Measurements from ENCODE around the gene MAN1A1.

MAN1A1 gene

GRCh38 chr6:119137194-119138072, 212.1 kb downstream of the MAN1A1 start:
- DNase-seq = no peak

DNA sequence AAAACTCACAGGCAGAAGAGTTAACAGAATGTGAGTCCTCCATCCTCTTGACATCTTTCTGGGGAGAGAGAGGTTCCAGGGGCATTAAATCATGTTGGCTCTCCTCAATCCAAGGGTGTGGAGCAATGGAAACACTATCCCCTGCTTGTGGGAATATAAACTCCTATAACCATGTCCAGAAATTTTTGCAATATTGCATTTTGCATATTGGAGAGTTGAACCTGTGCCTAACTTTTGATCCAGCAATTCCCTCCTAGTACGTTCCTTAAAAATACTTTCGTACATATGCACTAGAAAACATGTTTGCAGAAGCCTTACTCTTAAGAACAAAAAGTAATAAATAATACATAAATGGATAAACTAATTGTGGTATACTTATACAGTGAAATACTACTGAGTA, 214.8 kb downstream of the MAN1A1 start:
- DNase-seq = no peak

DNA sequence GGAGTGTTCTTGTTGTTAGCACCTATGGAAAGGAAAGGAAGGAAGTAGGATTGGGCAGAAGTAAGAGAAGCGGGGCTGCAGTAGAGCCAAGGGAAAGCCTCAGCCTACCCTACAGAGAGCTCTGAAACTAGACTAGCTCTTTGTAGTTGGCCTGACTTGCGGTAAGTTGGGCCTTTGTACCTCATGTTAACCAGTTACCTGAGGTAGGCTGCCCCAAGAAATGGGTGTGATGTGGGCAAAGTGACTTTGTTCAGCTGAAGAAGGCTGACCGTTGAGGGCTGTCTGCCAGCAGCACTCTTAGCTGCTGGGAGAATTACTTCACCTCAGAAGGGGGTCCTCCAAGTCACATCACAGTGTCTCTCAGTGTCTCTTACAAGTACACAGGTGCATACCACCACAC, 216.2 kb downstream of the MAN1A1 start:
- DNase-seq = no peak

DNA sequence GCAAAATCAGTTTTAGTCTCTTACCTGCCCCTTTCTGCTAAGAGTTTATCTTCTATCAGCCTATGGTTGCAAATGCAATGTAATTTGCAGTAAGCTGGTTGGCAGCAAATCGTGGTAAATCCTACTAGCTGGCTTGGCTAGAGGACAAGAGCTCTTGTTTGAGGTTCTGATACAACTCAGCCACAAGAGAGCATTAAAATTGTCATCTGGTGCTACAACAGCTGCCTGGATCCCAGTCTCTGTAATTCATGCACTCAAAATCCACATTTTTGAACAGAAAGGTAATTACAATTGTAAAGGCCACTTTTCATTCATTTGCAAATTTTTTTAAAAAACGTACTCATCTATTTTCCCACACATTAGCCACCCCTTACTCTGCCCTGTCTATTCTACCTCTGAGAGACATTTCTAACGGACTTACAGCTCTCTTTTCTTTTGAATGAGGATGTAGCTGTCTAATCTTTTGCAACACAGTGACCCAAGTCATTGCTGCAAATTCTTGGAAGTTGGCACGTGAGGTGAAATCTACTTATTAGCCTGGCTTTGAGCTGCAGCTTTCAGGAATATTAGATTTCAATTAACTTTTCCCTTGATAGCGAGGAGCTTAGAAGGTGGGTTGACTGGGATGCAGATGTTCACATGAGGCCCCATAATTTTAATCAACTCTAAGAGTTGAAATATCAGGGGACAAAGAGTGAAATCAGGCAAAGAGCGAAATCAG, 217.1 kb downstream of the MAN1A1 start:
- DNase-seq = no peak

DNA sequence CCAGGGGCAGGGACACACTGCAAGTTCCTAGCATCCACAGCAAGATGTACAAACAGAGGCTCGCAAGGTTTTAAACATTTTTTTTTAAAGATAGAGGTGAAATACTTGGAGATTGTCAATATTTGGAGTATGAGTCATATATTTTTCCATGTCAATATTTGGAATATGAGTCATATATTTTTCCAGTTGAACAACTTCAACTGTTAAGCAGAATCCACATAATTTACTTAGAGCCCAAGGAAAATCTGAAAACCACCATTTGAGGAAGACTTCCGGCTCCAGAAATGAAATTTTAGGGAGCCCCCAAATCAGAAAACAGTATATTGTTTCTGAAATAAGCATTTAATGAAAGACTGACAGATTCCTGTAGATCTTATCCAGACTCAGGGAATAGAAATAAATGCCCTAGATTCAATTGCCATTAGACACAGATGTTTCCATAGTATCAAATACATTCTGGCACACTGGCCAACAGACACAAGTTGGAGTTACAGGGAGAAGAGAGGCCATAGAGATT, 219.5 kb downstream of the MAN1A1 start:
- no peak for DNase-seq

DNA sequence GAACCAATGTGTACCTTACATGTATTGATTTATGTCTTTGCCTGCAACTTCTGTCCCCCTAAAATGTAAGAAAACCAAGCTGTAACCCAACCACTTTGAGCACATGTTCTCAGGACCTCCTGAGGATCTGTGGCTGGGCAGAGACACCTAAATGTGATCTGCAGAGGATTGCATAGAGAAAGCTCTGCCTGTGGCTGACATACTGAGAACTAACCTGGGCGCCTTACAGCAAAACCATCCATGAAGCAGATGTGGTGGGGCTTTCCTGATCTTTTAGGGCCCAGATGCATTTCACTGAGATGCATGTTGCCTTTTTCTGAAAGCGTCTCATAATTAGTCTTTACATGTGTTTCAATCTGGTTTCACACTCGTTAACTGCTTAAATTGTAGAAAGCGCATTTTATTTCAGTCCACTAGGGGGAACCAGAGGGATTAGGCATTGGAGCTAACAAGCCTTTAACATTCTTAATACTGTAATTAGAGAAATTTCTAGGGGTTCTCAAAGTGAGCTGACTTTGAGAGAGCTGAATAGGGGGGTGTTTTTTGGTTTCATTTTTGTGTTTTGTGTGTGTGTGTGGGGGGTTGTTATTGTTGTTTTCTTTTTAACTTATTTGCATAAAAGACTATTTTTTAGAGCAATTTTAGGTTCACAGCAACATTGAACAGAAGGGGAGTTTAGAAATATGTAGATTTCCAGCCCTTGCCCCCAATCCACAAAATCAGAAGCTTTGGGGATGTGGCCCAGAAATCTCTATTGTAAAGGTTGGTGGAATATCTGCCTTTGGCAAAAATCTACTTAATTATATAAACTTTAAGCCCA, 220.2 kb downstream of the MAN1A1 start:
- DNase-seq = no peak

DNA sequence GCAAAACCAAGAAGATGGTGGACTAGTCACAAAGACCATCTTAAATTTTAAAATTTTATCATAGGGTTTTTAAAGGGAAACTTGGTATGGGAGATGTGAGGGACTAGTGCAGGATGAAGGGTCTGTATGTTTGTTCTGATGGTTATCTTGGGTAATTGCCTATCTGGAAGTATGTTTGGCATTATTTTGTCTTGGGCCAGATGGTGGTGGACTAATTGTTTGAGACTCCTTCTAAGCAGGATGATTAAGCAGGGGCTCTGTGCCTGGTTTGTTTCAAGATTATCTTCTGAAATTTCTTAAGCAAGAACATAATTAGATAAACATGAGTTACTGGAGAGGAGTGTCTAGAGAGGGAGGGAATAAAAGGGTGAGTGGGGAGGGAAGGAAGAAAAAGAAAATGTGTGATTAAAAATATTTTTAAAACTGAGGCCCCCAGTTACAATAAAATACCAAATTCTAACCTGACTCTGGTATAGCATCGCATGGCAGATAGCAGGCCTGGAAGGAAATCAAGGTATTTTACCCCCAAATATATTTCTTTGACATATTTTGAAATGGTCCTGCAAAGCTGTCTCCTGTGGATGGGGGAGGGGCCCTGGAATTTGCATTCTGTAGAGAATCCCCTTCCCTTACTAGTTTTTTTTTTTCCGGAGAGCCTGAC, 221.2 kb downstream of the MAN1A1 start:
- DNase-seq = no peak

GRCh38 chr6:119127627-119128026, 221.9 kb downstream of the MAN1A1 start:
- no peak for DNase-seq

Data from activated effector memory CD4-positive, alpha-beta T cell treated with anti-CD3 and anti-CD28 coated beads, Interleukin-2, amount 50 U/mL, for 16 hours (primary cell).